Natural killer cell (primary cell): ENCODE data around the gene ATM. TPM values are rescaled to one million over a fixed set of nuclear protein-coding genes. Genes with fewer than 3 reads are reported as not detected.

ENCODE experiments used
- ATAC-seq, 3 donors: fragments of 150-1000 bp in 2 of 3; fragments of 200-7000 bp in 1 of 3; cut with Tn5 transposase; 1 replicate in 1 of 3; 2 replicates in 2 of 3; pipeline ENCODE4 v1.10.0; 2021; ENCODE audit warnings: mild to moderate bottlenecking in 2 of 3, moderate library complexity in 2 of 3
- DNase-seq, 2 donors: peaks; one replicate each; pipeline versions ENCODE4 v3.0.0 to v3.0.0-alpha.2; 2013 to 2021; ENCODE audit warnings: mixed read lengths in 1 of 2
- H3K27ac ChIP-seq: one replicate; pipeline ENCODE4 v1.5.1; 2013; ENCODE audit warnings: mild to moderate bottlenecking, low read length
- H3K27me3 ChIP-seq: one replicate; pipeline ENCODE4 v1.6.1; 2013; ENCODE audit warnings: low read length; ENCODE audit not compliant: control insufficient read depth, insufficient read depth
- H3K36me3 ChIP-seq: one replicate; pipeline ENCODE4 v1.6.1; 2013; ENCODE audit warnings: low read length; ENCODE audit not compliant: control insufficient read depth, insufficient read depth
- H3K4me1 ChIP-seq: one replicate; pipeline ENCODE4 v1.6.1; 2013; ENCODE audit warnings: low read length; ENCODE audit not compliant: control insufficient read depth, insufficient read depth
- H3K4me3 ChIP-seq: one replicate; pipeline ENCODE4 v1.5.1; 2013; ENCODE audit warnings: low read length
- H3K9me3 ChIP-seq: one replicate; pipeline ENCODE4 v1.6.1; 2013; ENCODE audit warnings: low read length; ENCODE audit not compliant: control insufficient read depth, insufficient read depth
- H3K27ac Mint-ChIP-seq, 2 donors: one replicate each; pipeline ENCODE4 v1.8.0; 2022; ENCODE audit warnings: mild to moderate bottlenecking in 2 of 2, mixed read lengths in 2 of 2, moderate library complexity in 1 of 2
- H3K27me3 Mint-ChIP-seq, 2 donors: one replicate each; pipeline ENCODE4 v1.8.0; 2022; ENCODE audit warnings: low read depth in 2 of 2, mixed read lengths in 2 of 2
- H3K36me3 Mint-ChIP-seq: one replicate; pipeline ENCODE4 v1.8.0; 2022; ENCODE audit warnings: mixed read lengths
- H3K4me1 Mint-ChIP-seq, 2 donors: one replicate each; pipeline ENCODE4 v1.8.0; 2022; ENCODE audit warnings: mixed read lengths in 2 of 2
- H3K4me3 Mint-ChIP-seq: one replicate; pipeline ENCODE4 v1.8.0; 2022; ENCODE audit warnings: mild to moderate bottlenecking, moderate library complexity, mixed read lengths
- H3K9me3 Mint-ChIP-seq, 2 donors: one replicate each; pipeline ENCODE4 v1.8.0; 2022; ENCODE audit warnings: mixed read lengths in 2 of 2
- WGBS: methylation state at CpG from one replicate; pipeline ENCODE4 v1.1.7; 2013; ENCODE audit warnings: missing lambda C conversion rate; ENCODE audit not compliant: insufficient coverage; 5-methylcytosine and 5-hydroxymethylcytosine counted together
- intact Hi-C: fragments of 100-400 bp; cut with micrococcal nuclease; formaldehyde crosslinking; loops from one replicate; pipeline ENCODE4 v1.14.2; 2022
- total RNA-seq, 4 donors: library from RNA; stranded (reverse); fragments of 120-200 nt in 1 of 4; gene quantifications; one replicate each; pipeline versions ENCODE4 v1.2.3 to v1.2.4, GENCODE V29; 2013 to 2022
- TF ChIP-seq, protein P1 (sequence below): fragments of 200-600 bp; IDR thresholded peaks from one replicate; pipeline ENCODE4 v1.8.0; 2022; ENCODE audit warnings: antibody characterized with exemption

Gene ATM
- total RNA-seq, 3 donors from 2014 or later (not counting 1 experiment from before 2014, with no cell fraction given) = 502 to 568 (median 539) TPM

DNA sequence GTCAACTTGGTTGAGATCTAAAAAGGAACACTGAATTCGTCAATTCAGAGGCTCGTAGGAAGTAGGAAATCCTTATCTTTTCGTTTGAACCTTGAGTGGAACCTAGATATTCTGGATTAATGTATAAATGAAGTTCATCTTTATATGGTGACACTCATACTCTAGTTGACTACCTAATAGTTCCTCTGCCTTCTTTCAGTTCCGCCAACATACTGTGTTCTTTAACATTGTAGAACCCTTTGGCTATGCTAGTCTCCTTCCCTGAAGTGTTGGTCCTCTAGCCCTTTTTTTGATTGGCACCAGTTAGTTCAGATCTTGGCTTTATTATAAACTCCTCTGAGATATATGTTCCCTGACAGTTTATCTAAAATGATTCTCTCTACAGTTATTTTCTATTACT is 1.5 kb downstream of the ATM start:
- H3K4me1 ChIP-seq = peaks cover 11% of the 10 kb centered on the region
- H3K27ac Mint-ChIP-seq = no peak overlapping the region
- H3K36me3 ChIP-seq = peaks cover 17% of the 10 kb centered on the region
- TF ChIP-seq, protein P1, sequence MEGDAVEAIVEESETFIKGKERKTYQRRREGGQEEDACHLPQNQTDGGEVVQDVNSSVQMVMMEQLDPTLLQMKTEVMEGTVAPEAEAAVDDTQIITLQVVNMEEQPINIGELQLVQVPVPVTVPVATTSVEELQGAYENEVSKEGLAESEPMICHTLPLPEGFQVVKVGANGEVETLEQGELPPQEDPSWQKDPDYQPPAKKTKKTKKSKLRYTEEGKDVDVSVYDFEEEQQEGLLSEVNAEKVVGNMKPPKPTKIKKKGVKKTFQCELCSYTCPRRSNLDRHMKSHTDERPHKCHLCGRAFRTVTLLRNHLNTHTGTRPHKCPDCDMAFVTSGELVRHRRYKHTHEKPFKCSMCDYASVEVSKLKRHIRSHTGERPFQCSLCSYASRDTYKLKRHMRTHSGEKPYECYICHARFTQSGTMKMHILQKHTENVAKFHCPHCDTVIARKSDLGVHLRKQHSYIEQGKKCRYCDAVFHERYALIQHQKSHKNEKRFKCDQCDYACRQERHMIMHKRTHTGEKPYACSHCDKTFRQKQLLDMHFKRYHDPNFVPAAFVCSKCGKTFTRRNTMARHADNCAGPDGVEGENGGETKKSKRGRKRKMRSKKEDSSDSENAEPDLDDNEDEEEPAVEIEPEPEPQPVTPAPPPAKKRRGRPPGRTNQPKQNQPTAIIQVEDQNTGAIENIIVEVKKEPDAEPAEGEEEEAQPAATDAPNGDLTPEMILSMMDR = no peak
- no peaks in the 10 kb centered on the region for H3K9me3 ChIP-seq
- H3K4me3 Mint-ChIP-seq = no peak overlapping the region
- H3K9me3 Mint-ChIP-seq = no peaks in the 10 kb centered on the region
- peak overlapping the region; percentile 88 for H3K27ac ChIP-seq
- intact Hi-C loops = loop anchor here (5.0 to 10.0 kb wide), 2 partner anchors 243 to 770 kb away; partner anchors contain the start of genes C11orf65 and CWF19L2
- peak overlapping the region; percentile 65 for H3K4me3 ChIP-seq
- H3K36me3 Mint-ChIP-seq = peaks cover 9% of the 10 kb centered on the region
- DNase-seq = no peak
- H3K27me3 Mint-ChIP-seq = no peaks in the 10 kb centered on the region
- ATAC-seq = no peak
- 9% methylated on average over 4 of the region's 4 CpGs for whole genome bisulfite sequencing
- H3K27me3 ChIP-seq = no peaks in the 10 kb centered on the region
- H3K4me1 Mint-ChIP-seq = peaks cover 57% of the 10 kb centered on the region in 2 donors

DNA sequence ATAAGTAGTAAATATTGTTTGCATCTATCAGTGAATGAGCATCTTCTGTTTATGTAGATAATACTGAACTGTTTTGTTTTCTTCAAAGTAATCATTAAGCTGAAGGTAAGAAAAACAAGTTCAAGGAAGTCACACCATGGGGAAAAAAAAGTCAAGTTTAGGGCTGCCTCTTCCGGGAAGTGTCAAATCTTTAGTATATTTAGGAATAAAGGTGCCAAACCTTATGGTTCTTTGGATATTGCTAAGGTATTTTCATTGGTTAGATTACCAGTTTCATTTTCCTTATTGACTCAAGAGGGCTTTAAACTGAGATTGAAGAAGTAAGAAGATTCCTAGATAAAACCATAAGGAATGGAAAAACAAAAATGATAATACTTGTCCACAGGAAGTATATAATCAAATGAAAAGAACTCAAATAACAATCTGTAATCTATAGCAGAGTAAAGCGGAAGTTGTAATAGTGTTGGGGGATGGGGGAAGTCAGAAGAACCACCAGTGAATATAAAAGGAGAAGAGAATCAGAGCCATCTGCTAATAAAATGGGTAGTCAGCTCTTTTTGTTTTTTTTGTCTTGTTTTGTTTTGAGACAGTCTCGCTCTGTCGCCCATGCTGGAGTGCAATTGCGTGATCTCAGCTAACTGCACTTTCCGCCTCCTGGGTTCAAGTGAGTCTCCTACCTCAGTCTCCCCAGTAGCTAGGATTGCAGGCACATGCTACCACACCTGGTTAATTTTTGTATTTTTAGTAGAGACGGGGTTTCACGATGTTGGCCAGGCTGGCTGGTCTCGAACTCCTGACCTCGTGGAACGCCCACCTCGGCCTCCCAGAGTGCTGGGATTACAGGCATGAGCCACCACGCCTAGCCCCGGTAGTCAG is 2.3 kb downstream of the ATM start:
- H3K4me3 ChIP-seq = peak overlapping the region; percentile 65
- Mint-ChIP-seq H3K27ac (no peak overlapping the region), H3K36me3 (peaks cover 13% of the 10 kb centered on the region), H3K27me3 (no peaks in the 10 kb centered on the region), H3K4me1 (peaks cover 55 to 57% of the 10 kb centered on the region in 2 donors), H3K4me3 (no peak overlapping the region), H3K9me3 (no peaks in the 10 kb centered on the region)
- intact Hi-C loops = loop anchor here (5.0 to 10.0 kb wide), 2 partner anchors 242 to 770 kb away; partner anchors contain the start of genes C11orf65 and CWF19L2
- no peaks in the 10 kb centered on the region for H3K27me3 ChIP-seq
- WGBS = 20% methylated on average over 14 of the region's 14 CpGs
- TF ChIP-seq, protein P1 = no peak
- H3K9me3 ChIP-seq = no peaks in the 10 kb centered on the region
- H3K27ac ChIP-seq = peak overlapping the region; percentile 88
- DNase-seq (peak in 1 of 2 donors; percentile 84), ATAC-seq (no peak)
- H3K36me3 ChIP-seq = peaks cover 23% of the 10 kb centered on the region
- H3K4me1 ChIP-seq = peaks cover 18% of the 10 kb centered on the region

DNA sequence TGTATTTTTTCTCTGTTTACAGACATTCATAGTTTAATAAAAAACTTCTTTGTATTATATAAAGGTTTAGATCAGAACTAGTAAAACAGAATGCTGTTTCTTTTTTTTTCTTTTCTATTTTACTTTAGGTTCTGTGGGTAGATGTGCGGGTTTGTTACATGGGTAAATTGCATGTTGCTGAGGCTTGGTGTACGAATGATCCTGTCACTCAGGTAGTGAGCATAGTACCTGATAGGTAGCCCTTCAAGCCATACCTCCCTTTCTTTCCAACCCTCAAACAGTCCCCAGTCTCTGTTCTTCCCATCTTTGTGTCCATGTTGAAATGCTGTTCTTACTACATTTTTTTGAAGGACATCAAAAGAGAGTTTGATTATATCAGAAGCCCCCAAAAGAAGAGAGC is 3.2 kb downstream of the ATM start:
- no peak overlapping the region for H3K27ac Mint-ChIP-seq
- no CpG with 5 or more reads among the region's 2 CpGs for WGBS
- peaks cover 22% of the 10 kb centered on the region for H3K36me3 Mint-ChIP-seq
- peaks cover 32% of the 10 kb centered on the region for H3K36me3 ChIP-seq
- no peaks in the 10 kb centered on the region for H3K9me3 Mint-ChIP-seq
- intact Hi-C loops = loop anchor here (10.0 kb wide), 1 partner anchor 771 kb away; the partner anchor contains the start of gene CWF19L2
- H3K4me3 ChIP-seq = peak overlapping the region; percentile 65
- peaks cover 53 to 55% of the 10 kb centered on the region in 2 donors for H3K4me1 Mint-ChIP-seq
- peak overlapping the region; percentile 88 for H3K27ac ChIP-seq
- H3K27me3 ChIP-seq = no peaks in the 10 kb centered on the region
- no peak overlapping the region for H3K4me3 Mint-ChIP-seq
- TF ChIP-seq, protein P1 = no peak
- ATAC-seq (no peak), DNase-seq (peak in 1 of 2 donors; percentile 55)
- no peaks in the 10 kb centered on the region for H3K9me3 ChIP-seq
- H3K27me3 Mint-ChIP-seq = no peaks in the 10 kb centered on the region
- peaks cover 27% of the 10 kb centered on the region for H3K4me1 ChIP-seq
